Uterus (tissue), 2 donors: Measurements from ENCODE around the gene CTIF.

ENCODE experiments used
- CTCF ChIP-seq, 4 experiments: fragments of 200-600 bp in 2 of 4; fragments of 450-650 bp in 2 of 4; sonication (generic) in 2 of 4; IDR thresholded peaks; one replicate each; pipeline ENCODE4 v1.5.1; 2016 to 2019; ENCODE audit warnings: antibody characterized with exemption in 4 of 4, mild to moderate bottlenecking in 2 of 4, moderate library complexity in 1 of 4
- POLR2A ChIP-seq, 2 donors: fragments of 450-650 bp; IDR thresholded peaks; one replicate each; pipeline ENCODE4 v1.6.1; 2016; ENCODE audit warnings: antibody characterized with exemption in 2 of 2, mild to moderate bottlenecking in 1 of 2, moderate library complexity in 1 of 2

GRCh38 chr18:48741866-48742265 lies 203.0 kb downstream of the CTIF start:
- no peak for TF ChIP-seq CTCF (IDR thresholded peaks at IDR 0.05)
- TF ChIP-seq POLR2A (IDR thresholded peaks at IDR 0.05): no peak
